Testis (tissue), 2 donors: ENCODE data around the gene ARL8A.

ENCODE experiments used
- POLR2A ChIP-seq: fragments of 450-650 bp; IDR thresholded peaks from one replicate; pipeline ENCODE4 v1.6.1; 2017; ENCODE audit warnings: antibody characterized with exemption, mild to moderate bottlenecking, moderate library complexity
- TF ChIP-seq, protein P1 (sequence below), 3 experiments: fragments of 450-650 bp in 2 of 3; fragments of 200-600 bp in 1 of 3; sonication (generic) in 1 of 3; IDR thresholded peaks; one replicate each; pipeline ENCODE4 v1.5.1; 2016 to 2019; ENCODE audit warnings: antibody characterized with exemption in 3 of 3, mild to moderate bottlenecking in 2 of 3, moderate library complexity in 1 of 3

DNA sequence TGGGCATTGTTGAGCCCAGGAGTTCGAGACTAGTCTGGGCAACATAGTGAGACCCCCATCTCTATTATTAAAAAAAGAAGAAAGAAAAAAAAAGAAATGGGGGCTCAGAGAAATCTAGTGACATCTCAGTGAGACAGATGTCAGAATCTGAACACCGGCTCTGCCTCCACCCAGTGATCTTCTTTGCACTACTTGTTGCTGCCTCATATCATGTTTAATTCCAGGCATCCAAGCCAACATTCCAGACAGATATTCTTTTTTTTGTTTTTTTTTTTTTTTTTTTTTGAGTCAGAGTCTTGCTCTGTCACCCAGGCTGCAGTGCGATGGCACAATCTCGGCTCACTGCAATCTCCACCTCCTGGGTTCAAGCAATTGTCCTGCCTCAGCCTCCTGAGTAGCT is 5.0 kb upstream of the ARL8A start:
- TF ChIP-seq, protein P1, sequence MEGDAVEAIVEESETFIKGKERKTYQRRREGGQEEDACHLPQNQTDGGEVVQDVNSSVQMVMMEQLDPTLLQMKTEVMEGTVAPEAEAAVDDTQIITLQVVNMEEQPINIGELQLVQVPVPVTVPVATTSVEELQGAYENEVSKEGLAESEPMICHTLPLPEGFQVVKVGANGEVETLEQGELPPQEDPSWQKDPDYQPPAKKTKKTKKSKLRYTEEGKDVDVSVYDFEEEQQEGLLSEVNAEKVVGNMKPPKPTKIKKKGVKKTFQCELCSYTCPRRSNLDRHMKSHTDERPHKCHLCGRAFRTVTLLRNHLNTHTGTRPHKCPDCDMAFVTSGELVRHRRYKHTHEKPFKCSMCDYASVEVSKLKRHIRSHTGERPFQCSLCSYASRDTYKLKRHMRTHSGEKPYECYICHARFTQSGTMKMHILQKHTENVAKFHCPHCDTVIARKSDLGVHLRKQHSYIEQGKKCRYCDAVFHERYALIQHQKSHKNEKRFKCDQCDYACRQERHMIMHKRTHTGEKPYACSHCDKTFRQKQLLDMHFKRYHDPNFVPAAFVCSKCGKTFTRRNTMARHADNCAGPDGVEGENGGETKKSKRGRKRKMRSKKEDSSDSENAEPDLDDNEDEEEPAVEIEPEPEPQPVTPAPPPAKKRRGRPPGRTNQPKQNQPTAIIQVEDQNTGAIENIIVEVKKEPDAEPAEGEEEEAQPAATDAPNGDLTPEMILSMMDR (IDR thresholded peaks at IDR 0.05) = no peak
- TF ChIP-seq POLR2A = no peak
